Measurements from ENCODE around the gene PLEKHG4B. TPM values are rescaled to one million over a fixed set of nuclear protein-coding genes. Genes with fewer than 3 reads are reported as not detected.
"Not testable (repeated sequence)": the region's sequence is repeated elsewhere in the genome, so short reads cannot be mapped to it uniquely, and the experiment has no call there.

PLEKHG4B gene
- total RNA-seq, 1 experiment from 2014 or later, result 0.06 TPM

GRCh38 chr5:199197-199949 is 107.4 kb downstream of the PLEKHG4B start:
- no peak for DNase-seq (ENCODE audit: low read depth)

- no peak for DNase-seq (ENCODE audit: low read depth)
These were observed 108.1 kb downstream of the PLEKHG4B start for GRCh38 chr5:199950-200645.

GRCh38 chr5:200985-201384 is 109.0 kb downstream of the PLEKHG4B start:
- DNase-seq (ENCODE audit: low read depth), result no peak

- no peak for DNase-seq (ENCODE audit: low read depth)
These were observed 109.7 kb downstream of the PLEKHG4B start for GRCh38 chr5:201672-202071.

- DNase-seq (ENCODE audit: low read depth), result no peak
These were observed 111.4 kb downstream of the PLEKHG4B start for GRCh38 chr5:203246-203930.

DNA sequence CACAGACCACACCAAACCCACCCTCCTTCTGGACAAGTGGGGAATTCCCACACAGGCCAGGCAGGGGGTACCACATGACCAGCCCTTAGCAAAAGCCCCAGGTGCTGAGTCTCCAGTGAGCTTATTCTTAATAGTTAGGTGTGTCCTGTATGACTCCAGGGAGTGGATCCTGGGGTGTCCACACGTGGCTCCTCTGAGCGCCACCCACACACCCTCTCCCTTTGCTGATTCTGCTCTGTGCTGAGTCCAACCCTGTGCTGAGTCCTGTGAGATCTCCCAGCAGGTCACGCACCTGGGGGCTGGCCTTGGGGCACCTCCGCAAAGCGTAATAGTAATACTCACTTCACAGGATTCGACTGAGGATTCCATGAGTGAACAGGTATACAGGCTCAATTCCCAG is 112.0 kb downstream of the PLEKHG4B start:
- no peak for DNase-seq (ENCODE audit: low read depth)

- DNase-seq (ENCODE audit: low read depth), result no peak
These were observed 112.5 kb downstream of the PLEKHG4B start for GRCh38 chr5:204462-204861.

DNA sequence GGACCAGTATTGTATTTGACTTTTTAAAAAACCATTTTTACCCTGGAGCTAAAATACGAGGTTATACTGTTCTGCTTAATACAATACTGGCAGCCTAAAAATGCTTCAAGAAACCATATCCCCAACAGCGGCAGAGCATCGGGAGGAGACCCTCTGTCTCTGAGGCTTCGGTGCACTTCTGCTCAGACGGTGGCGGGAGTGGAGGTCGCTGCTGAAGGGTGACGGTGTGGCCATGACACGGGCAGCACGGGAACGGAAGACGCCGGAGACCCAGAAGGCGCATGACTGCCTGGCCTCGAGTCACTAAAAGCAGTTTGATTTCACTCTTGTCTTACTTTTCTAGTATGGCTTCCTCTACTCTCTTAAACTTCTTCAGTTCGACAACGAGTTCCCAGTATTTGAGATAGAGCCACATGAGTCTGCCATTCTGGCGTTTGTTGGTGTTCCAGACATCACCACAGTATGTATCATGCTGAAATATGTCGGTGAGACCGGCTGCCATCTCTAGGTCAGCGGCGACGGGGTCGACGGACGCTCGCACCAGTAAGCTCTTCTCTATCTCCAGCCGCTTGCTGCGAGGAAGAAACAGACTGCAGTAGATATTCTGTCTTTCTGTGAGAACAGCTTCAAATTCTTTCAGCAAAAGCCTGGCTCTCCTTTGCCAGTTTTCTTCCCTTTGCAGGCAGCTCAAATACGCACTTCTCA is 113.2 kb downstream of the PLEKHG4B start:
- no peak for DNase-seq (ENCODE audit: low read depth)

DNA sequence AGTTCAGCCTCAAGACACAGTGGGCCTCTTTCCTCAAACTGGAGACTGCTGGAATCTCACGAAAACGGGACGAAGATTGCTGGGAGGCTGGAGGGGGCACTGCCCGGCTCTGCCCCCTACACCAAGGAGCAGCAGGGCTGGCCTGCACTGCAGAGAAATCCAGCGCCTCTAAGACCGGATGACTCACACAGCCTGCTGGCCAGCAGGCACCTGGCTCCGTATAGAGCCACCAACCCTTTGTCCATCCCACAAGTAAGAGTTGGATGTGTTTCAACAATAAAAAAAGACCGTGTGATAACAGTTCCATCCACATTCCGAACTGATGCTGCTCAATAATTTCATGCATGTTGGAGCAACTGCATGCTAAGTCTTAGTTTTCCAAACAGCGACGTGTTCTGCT is 114.4 kb downstream of the PLEKHG4B start:
- DNase-seq (ENCODE audit: low read depth), result peak; percentile 42

DNA sequence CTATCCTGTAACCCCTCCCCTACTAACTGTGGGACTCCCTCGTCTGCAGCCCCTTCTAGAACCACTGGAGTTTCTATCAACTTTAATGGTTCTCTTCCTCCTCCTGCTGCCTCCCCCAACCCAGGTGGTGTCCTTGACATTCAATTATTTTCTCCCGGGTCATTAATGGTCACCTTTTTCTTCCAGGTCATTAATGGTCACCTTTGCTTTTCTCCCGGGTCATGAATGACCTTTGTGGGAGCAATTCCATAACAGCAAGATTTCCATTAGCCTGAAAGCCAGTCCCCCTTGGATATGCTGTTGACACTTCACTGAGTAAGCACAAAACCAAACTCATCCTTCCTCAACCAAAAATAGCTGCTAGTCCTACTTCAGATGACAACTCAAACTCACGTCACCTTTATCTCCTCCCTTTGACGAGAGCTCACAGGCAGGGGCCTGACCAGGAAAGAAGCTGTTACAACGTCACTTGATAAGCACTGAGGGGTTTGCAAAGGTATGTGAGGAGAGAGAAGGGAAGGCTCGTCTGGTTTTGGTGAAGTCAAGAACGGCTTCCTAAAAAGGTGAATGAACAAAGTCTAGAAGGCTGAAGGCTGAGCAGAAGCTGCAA is 115.1 kb downstream of the PLEKHG4B start:
- no peak for DNase-seq (ENCODE audit: low read depth)

DNA sequence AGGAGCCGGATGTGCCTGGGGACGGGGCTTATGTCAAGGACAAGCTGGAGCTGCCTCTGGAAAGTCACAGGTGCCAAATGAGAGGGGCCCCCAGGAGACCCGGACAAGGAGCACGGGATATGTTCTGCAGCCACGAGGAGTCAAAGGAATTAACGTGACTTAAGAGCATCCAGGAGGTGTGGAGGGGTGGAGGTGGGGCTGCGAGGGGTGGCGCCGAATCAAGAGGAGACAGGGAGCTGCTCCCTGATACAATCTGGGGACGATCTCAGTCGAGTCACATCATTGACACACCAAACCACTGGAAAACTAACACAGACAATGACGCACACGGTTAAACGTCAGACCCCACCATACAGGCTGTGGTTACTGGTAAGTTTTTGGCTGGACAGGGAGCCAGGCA is 115.6 kb downstream of the PLEKHG4B start:
- DNase-seq (ENCODE audit: low read depth), result no peak

DNA sequence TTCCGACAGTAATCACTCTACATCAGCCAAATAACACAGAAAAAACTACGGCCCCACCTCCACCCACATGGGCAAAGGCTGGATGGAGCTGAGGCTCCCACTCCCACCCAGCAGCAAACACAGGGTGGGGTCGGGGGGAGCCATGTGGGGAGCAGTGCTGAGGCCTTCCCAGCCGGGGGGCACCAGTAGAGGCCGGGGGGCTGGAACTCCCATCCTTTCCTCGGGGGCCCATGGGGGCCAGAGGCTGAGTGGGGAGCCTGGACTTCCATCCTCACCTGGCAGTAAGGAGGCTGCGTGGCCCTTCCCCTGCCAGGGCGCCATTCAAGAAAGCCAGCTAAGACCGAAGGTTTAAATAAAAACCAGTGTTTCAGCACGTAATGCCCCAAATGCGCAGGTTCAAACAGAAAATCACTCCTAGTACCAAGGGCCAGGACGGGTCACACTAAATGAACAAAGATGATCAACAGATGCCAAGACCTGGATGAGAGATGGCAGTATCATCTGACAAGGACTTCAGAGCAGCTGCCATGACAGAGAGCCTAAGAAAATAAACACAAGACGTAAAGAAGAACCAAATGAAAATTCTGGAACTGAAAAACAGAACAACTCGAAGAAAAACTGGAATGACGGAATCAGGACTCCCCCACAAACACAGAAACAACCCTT is 116.6 kb downstream of the PLEKHG4B start:
- DNase-seq (ENCODE audit: low read depth), result no peak

GRCh38 chr5:213803-214395 is 121.9 kb downstream of the PLEKHG4B start:
- DNase-seq (ENCODE audit: low read depth), result no peak

DNA sequence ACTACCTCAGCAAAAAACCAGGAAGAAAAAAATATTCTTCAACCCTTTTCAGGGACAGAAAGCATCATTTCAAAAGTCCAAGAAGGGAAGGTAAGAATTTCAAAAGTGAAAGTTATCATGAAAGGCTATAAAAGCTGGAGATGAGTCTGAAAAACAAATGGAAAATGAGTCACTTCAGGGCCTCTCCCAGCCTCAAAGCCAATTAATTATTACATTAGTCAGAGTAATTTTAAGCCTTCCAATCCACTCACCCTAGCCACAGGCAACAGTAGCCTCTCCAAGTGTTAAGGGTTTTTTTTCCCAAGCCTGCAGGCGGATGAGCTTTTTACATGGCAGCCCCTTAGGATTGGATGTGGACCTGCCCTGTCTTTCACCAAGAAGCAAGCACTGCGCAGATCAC is 123.3 kb downstream of the PLEKHG4B start:
- DNase-seq (ENCODE audit: low read depth), result peak; percentile 35

GRCh38 chr5:216076-216475 is 124.1 kb downstream of the PLEKHG4B start:
- not testable (repeated sequence) for DNase-seq (ENCODE audit: low read depth)

DNA sequence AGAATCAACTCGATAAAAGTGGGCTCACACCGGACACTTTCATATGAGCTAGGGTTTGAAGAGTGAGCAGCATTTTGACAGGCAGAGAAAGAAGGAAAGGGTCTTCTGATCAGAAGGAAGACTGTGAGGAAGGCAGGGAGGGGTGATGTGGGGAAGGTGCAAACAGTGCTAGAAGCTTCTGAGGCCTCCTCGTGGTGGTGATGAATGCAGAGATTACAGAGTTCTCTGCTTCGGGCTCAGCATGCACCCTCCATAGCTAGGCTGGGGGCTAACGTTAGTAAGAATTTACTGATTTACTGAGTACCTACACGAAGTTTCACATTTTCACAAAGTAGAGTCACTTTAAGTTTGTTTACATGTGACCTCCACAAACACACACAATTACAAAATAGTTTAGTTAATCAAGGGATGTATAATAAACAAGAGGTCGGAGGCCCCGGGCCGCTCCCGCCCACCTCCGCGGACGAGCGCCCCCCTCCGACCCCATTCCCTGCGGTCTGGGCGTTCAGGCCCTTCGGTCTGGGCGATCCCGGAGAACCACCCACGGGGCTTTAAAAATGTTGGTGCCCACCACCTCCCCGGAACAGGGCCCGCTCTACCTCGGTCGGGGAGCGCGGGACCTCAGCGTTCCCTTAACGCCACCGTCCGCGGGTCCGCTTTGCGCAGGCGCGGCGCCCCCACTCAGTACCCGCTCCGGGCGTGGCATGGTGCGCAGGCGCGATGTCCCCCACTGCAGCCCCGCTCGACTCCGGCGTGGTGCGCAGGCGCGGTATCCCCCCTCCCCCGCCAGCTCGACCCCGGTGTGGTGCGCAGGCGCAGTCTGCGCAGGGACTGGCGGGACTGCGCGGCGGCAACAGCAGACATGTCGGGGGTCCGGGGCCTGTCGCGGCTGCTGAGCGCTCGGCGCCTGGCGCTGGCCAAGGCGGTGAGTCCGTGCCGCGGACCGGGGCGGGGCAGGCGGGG is 125.8 kb downstream of the PLEKHG4B start, which contains the start of the genes CCDC127 and SDHA:
CCDC127 (minus strand) TSS at position 660 of the 963 bp plus-strand sequence. CDS start 1,304 bp downstream, outside the sequence.
SDHA (plus strand) TSS at position 827 of the 963 bp plus-strand sequence; CDS start at position 863, 36 bp downstream.
- DNase-seq (ENCODE audit: low read depth), result peak; percentile 85

DNA sequence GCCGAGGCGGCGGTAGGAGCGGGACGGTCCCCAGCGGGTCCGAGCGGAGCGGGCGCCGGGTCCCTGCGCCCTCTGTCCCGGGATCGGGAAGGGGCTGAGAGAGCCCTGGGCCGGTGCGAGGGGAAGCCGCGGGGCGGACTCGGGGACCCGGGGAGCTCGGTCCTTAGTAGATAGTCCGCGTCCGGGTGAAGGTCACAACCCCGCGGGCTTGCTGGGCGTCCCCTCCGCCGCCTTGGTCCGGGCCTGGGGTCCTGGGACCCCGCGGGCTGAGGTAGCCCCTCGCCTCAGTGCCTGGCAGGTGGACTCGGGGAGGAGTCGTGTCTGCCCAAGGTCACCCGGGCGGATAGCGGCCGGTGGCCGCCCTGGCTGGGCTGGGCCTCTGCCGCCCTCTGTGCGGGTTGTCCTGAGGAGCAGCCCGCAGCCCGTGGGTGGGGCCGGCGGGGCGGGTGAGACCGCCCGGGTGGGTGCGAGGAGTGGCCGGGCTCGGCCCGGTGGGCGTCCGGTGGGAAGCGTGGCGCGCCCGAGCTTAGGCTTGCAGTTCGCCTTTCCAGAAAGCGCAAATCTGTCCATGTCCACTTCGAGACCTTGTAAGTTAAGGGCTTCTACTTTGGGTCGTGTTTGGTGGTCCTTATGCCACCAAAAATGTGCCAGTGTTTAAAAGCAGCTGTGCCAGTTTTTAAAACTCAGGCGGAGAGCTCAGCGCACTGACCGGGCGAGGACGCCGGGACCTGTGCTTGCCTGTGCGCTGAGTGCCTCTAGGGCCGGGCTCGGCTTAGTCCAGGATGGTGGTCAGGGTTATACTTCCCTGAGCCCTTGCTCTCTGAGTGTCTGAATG is 126.7 kb downstream of the PLEKHG4B start:
- peak; percentile 25 for DNase-seq (ENCODE audit: low read depth)

- peak; percentile 19 for DNase-seq (ENCODE audit: low read depth)
These were observed 127.5 kb downstream of the PLEKHG4B start for GRCh38 chr5:219460-219863.
